Fibroblast of mammary gland (primary cell): Measurements from ENCODE around the gene RUSC2.
"Not testable (repeated sequence)": the region's sequence is repeated elsewhere in the genome, so short reads cannot be mapped to it uniquely, and the experiment has no call there.

ENCODE experiments used
- DNase-seq: peaks from one replicate; pipeline ENCODE4 v3.0.0-alpha.2; 2010; ENCODE audit warnings: low read depth
- H3K4me3 ChIP-seq: 2 replicates; pipeline ENCODE4 v1.5.1; 2011; ENCODE audit warnings: low read depth, mild to moderate bottlenecking, low read length, moderate library complexity; ENCODE audit not compliant: control insufficient read depth
- TF ChIP-seq, protein P1 (sequence below): conservative IDR thresholded peaks from 2 replicates; pipeline ENCODE4 v1.5.1; 2011; ENCODE audit warnings: low read depth, low read length, inconsistent platforms; ENCODE audit not compliant: control insufficient read depth, insufficient read depth

RUSC2 gene

GRCh38 chr9:35495984-35496383 lies 6.1 kb downstream of the RUSC2 start:
- TF ChIP-seq, protein P1, sequence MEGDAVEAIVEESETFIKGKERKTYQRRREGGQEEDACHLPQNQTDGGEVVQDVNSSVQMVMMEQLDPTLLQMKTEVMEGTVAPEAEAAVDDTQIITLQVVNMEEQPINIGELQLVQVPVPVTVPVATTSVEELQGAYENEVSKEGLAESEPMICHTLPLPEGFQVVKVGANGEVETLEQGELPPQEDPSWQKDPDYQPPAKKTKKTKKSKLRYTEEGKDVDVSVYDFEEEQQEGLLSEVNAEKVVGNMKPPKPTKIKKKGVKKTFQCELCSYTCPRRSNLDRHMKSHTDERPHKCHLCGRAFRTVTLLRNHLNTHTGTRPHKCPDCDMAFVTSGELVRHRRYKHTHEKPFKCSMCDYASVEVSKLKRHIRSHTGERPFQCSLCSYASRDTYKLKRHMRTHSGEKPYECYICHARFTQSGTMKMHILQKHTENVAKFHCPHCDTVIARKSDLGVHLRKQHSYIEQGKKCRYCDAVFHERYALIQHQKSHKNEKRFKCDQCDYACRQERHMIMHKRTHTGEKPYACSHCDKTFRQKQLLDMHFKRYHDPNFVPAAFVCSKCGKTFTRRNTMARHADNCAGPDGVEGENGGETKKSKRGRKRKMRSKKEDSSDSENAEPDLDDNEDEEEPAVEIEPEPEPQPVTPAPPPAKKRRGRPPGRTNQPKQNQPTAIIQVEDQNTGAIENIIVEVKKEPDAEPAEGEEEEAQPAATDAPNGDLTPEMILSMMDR, result no peak
- no peak overlapping the region for H3K4me3 ChIP-seq
- DNase-seq, result no peak

- H3K4me3 ChIP-seq, DNase-seq: not testable (repeated sequence)
Observed at GRCh38 chr9:35498245-35498644, 8.3 kb downstream of the RUSC2 start.

GRCh38 chr9:35499029-35499700 lies 9.3 kb downstream of the RUSC2 start:
- no peak for DNase-seq
- no peak overlapping the region for H3K4me3 ChIP-seq
- TF ChIP-seq, protein P1, result no peak

GRCh38 chr9:35499701-35500030 lies 9.8 kb downstream of the RUSC2 start:
- H3K4me3 ChIP-seq, result no peak overlapping the region
- DNase-seq, result no peak
- TF ChIP-seq, protein P1, result no peak

GRCh38 chr9:35500130-35500748 lies 10.3 kb downstream of the RUSC2 start:
- no peak for DNase-seq
- TF ChIP-seq, protein P1, result no peak
- no peak overlapping the region for H3K4me3 ChIP-seq

DNA sequence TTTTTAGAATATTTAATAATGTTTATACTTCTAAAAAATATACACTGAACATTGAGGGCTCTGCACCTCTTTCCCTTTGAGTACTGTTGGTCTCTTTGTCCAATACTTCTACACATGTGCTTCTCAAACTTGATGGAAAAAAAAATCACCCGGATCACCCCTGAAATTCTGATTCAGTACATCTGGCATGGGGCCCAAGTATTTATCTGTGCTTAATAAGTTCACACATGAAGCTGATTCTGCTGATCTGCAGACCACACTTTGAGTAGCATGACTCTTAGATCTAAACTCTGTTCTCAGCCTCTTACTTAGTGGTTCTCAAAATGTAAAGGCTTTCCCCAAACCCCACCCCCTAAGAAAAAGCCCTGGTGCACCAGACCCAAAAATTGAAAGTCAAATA lies 12.0 kb downstream of the RUSC2 start:
- TF ChIP-seq, protein P1, result no peak
- H3K4me3 ChIP-seq, result no peak overlapping the region
- DNase-seq, result no peak

GRCh38 chr9:35506359-35506758 lies 16.4 kb downstream of the RUSC2 start:
- DNase-seq, result no peak
- TF ChIP-seq, protein P1, result no peak
- H3K4me3 ChIP-seq, result no peak overlapping the region
